GF-D8 (cell line): Measurements from ENCODE around the gene MRPS14.
"Not testable (repeated sequence)": the region's sequence is repeated elsewhere in the genome, so short reads cannot be mapped to it uniquely, and the experiment has no call there.

Source experiments
- DNase-seq: peaks from one replicate; lab custom pipeline; 2025; lab: John Stamatoyannopoulos, UW

The MRPS14 gene

GRCh38 chr1:175023922-175024242 lies 657 bp upstream of the MRPS14 start:
- not testable (repeated sequence) for DNase-seq

GRCh38 chr1:175019524-175019923 lies 3.7 kb downstream of the MRPS14 start:
- DNase-seq = no peak

- no peak for DNase-seq
Observed at GRCh38 chr1:175015243-175015642, 8.0 kb downstream of the MRPS14 start.

GRCh38 chr1:175013445-175013844 lies 9.8 kb downstream of the MRPS14 start:
- no peak for DNase-seq

GRCh38 chr1:175009532-175009931 lies 13.7 kb downstream of the MRPS14 start:
- no peak for DNase-seq

GRCh38 chr1:175005085-175005783 lies 18.0 kb downstream of the MRPS14 start:
- DNase-seq = no peak

- no peak for DNase-seq
Observed at GRCh38 chr1:175003521-175003920, 19.7 kb downstream of the MRPS14 start.

- DNase-seq = no peak
Observed at GRCh38 chr1:175002910-175003517, 20.2 kb downstream of the MRPS14 start.

- DNase-seq = no peak
Observed at GRCh38 chr1:175000697-175001187, 22.5 kb downstream of the MRPS14 start.

GRCh38 chr1:174999936-175000696 lies 23.1 kb downstream of the MRPS14 start, which contains the start of gene CACYBP:
Gene CACYBP (plus strand): TSS chr1:174999947. CDS start chr1:175000181, 234 bp downstream.
- DNase-seq = no peak

- peak; percentile 93 for DNase-seq
Observed at GRCh38 chr1:174999216-174999935, 23.8 kb downstream of the MRPS14 start.

- peak; percentile 58 for DNase-seq
Observed at GRCh38 chr1:174998569-174999215, 24.5 kb downstream of the MRPS14 start.

GRCh38 chr1:174997041-174997440 lies 26.2 kb downstream of the MRPS14 start:
- no peak for DNase-seq

- DNase-seq = no peak
Observed at GRCh38 chr1:174996476-174996875, 26.7 kb downstream of the MRPS14 start.

- DNase-seq = no peak
Observed at GRCh38 chr1:174995916-174996315, 27.3 kb downstream of the MRPS14 start.

GRCh38 chr1:174995121-174995520 lies 28.1 kb downstream of the MRPS14 start:
- no peak for DNase-seq

- no peak for DNase-seq
Observed at GRCh38 chr1:174991473-174991872, 31.8 kb downstream of the MRPS14 start.

- DNase-seq = peak; percentile 27
Observed at GRCh38 chr1:174990382-174990999, 32.7 kb downstream of the MRPS14 start.

- DNase-seq = no peak
Observed at GRCh38 chr1:174989536-174990220, 33.5 kb downstream of the MRPS14 start.

- DNase-seq = no peak
Observed at GRCh38 chr1:174988986-174989385, 34.2 kb downstream of the MRPS14 start.

GRCh38 chr1:174988539-174988938 lies 34.7 kb downstream of the MRPS14 start:
- no peak for DNase-seq
